HS-5 (cell line): ENCODE measurements around the gene KRTAP10-3.

Source experiments
- DNase-seq: peaks from one replicate; pipeline ENCODE4 v3.0.0-alpha.2; 2012; ENCODE audit warnings: low read depth

The KRTAP10-3 gene

GRCh38 chr21:44527983-44528633 lies 30.5 kb downstream of the KRTAP10-3 start:
- DNase-seq = no peak

GRCh38 chr21:44527156-44527982 lies 31.2 kb downstream of the KRTAP10-3 start:
- no peak for DNase-seq

GRCh38 chr21:44526096-44526997 lies 32.2 kb downstream of the KRTAP10-3 start:
- no peak for DNase-seq

DNA sequence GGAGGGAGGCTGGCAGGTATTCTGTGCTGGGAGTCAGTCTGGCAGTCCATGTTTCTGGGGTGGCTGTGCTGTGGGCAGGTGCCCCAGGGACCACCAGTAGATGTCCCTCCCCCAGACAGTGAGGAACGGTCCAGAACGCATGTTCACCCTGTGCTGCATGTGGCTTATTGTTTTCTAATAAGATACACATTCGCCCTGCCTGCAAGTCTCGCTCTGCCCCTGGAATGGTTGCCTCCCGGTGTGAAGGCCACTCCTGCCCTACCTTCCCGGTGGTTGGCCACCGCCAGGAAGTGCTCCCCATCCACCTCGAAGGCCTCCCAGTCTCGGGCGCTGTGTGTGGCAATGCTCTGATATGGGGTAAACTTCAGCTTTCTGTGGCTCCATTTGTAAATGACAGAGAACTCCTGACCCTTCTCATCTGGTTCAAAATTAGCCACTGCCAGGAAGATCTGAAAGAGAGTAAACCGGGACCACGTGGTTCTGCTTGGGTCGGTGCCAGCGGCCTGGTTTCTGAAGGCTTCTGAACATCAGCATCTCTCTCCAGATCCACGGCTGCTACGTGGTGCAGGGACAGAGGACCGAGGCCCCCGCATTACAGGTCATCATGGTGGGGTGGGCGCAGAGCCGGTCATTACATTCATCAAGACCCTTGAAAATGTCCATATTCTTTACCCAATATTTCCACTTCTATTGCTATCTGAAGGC lies 33.1 kb downstream of the KRTAP10-3 start:
- DNase-seq = no peak

GRCh38 chr21:44524414-44525371 lies 33.9 kb downstream of the KRTAP10-3 start:
- DNase-seq = no peak

DNA sequence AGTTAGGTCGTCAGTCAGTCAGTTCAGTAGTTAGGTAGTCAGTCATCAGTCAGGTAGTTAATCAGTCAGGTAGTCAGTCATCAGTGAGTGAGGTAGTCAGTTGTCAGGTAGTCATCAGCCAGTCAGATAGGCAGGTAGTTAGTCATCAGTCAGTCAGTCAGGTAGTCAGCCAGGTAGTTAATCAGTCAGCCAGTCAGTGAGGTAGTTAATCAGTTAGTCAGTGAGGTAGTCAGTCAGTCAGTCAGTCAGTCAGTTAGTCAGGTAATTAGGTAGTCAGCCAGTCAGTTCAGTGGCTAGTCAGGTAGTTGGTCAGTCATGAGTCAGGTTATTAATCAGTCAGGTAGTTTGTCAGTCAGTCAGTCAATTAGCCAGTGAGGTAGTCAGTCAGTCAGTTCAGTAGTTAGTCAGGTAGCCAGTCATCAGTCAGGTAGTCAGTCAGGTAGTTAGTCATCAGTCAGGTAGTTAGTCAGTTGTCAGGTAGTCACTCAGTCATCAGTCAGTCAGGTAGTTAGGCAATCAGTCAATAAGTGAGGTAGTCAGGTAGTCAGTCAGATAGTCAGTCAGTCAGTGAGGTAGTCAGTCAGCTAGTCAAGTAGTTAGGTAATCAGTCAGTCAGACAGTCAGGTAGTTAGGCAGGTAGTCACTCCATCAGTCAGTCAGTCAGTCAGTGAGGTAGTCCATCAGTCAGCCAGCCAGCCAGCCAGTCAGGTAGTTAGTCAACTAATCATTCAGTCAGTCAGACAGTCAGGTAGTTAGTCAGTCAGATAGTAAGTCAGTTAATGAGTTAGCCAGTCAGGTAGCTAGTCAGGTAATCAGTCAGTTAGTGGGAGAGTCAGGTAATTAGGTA lies 34.8 kb downstream of the KRTAP10-3 start:
- DNase-seq = no peak

DNA sequence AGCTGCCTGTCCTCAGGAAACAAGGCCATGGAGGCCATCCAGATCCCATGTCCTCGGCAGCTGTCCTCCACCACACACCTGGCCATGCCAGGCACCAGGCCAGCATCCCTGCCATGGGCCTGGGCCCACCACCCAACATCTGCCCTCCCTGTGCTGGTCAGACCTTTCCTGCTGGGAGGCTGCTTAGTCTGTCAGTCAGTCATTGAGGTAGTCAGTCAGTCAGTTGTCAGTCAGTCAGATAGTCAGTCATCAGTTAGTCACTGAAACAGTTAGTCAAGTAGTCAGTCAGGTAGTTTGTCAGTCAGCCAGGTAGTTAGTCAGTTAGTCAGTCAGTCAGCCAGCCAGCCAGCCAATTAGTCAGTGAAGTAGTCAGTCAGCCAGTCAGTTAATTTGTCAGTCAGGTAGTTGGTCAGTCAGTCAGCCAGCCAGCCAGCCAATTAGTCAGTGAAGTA lies 35.8 kb downstream of the KRTAP10-3 start:
- no peak for DNase-seq

GRCh38 chr21:44521928-44522752 lies 36.5 kb downstream of the KRTAP10-3 start:
- no peak for DNase-seq

DNA sequence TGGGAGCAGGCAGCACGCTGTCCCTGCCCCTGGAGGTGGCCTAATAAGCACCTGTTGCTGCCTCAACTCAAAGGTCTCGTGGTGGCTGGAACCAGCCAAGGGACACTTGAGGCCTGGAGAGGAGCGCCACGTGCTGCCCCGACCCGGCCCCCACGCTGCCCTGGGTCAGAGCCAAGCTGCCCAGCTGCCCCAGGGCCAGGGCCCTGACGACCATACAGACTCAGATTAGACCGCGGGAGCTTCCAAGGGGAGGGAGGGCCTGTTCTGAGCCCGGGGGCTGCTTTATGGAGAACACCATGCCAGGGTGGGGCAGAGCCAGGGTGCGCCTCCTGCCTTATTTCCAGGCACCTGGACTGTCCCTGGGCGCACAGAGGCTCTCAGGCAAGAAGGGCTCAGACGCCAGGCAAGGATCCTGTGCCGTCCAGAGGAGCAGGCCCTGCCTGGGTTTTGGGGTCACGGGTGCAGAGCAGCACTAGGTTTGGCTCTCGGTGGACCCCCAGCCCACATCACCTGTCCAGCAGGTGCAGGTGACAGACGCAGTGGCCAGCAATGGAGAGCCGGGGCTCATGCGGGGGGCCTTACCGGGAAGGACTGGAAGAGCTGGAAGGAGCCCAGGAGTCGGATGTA lies 37.2 kb downstream of the KRTAP10-3 start:
- no peak for DNase-seq

DNA sequence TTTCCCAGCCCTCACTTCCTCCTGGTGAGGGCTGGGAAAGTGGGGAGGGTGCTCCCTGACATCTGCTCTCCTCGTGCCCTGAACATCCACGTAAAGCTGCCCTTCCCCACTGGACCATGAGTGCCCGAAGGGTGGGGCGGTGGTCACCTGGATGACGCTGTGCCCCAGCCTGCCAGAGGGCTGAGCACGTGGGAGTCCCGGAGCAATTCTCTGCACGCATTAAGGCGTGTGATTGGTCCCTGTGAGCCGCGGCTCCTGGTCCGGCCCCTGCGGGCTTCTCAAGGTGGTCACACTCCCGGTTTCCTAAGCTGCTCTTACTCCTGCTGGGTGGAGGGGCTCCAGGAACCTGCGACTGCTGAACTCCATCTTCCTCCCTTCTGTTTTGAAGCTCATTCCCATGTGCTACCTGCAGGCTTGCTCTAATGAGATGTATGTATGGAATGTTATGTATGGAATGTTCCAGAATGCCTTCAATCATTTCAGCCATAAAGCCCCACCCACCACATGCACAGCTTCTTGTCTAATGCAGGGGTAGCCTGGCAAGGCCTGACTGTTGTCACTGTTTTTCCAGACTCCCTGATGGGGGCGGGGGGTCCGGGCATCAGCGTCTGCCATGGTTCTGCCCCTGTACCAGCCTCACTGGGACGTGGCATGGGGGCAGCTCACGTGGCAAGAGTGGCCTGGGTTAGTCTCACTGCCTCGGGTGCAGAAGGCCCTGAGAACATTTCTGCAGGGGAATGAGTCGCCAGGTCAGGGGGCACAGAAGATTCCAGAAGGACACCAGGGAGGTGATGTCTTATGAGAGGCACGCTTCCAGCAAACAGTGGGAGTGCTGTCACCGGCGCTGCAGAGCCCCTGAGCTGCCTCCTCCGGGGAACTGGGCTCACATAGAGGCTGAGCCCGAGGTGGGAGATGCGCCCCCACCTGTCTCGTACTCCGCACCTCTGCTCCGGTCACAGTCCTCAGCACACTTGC lies 38.0 kb downstream of the KRTAP10-3 start:
- no peak for DNase-seq

DNA sequence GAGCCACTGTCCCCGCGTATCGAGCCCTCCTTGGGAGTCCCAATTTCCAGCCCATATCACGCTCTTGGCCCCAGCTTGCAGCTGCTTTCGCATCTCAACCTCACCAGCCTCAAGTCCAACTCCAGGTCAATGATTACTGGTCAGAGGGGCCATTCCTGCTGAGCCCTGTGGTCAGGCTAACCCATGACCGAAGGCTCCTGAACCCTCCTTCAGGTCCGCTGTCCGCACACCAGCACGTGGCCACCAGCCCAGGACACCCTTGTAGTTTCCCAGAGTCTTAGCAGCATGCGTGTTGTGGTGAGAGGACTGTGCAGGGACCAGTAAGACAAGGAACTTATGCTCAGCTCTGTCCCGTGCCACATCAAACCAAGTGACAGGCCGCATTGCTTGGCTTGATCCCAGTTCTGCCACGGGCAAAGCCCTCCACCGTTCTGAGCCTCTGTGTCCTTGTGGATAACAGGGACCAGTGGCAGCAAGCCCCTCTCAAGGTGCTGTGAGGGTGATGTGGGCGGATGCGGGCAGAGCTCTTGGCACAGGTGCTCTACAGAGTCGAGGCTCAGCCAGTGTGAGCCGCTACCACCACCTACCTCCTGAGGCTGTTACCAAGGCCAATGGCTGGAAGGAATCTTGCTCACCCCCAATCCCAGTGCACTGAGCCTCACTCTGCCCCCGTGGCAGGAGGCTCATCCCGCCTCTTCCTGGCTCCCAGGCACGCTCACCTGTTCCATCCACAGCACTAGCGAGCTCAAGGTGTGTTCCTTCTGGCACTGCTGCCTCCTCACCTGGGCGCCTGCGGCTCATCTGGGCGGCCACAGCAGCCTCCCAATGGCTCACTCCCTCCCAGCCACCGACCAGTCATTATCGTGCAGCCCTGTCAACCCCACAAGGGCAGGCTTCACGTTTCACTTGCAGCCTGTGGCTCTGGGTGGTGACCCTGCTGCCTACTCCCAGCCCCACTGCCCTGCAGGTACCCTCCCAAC lies 39.0 kb downstream of the KRTAP10-3 start:
- no peak for DNase-seq

DNA sequence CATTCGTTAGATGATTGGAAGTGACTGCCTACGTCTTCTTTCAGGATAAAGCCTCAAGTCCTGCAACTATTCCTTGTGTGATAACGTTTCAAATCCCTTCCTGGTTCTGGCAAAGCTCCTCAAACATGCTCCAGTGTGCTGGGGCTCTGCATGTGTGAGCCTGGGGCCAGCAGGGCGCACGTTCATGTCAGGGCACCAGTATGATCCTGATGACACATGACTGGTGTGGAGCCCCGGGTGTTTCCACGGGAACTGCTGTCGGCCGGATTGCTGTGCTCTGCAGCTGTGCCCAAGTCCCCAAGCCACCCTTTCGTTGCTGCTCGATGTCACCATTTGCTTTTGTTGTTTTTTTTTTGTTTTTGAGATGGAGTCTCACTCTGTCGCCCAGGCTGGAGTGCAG lies 39.9 kb downstream of the KRTAP10-3 start:
- DNase-seq = no peak

GRCh38 chr21:44517175-44517899 lies 41.3 kb downstream of the KRTAP10-3 start:
- DNase-seq = no peak

DNA sequence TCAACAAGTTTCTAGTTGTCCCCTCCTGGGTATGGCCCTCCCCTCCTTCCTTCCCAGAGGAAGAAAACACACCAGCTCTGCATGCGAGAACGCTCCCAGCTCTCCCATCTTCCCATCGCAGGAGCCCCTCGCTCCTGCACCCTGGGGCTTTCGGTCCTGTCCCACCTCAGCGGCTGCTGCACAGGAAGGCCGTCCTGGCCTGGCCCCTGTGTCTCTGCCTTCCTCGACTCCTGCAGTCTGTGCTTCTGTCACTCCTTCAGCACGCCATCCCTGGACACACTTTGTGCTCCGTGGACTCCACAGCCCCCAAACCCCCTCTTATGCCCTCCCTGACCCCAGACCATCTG lies 41.8 kb downstream of the KRTAP10-3 start:
- DNase-seq = no peak

- no peak for DNase-seq
These were observed 42.3 kb downstream of the KRTAP10-3 start for GRCh38 chr21:44516342-44516741.
